Fibroblast of skin of scalp (primary cell): ENCODE data around the gene SLC26A11. TPM values are rescaled to one million over a fixed set of nuclear protein-coding genes. Genes with fewer than 3 reads are reported as not detected.

Experiments
- DNase-seq: peaks from one replicate; pipeline ENCODE4 v3.0.0-alpha.2; 2013
- polyA plus RNA-seq, 2 experiments: library from polyadenylated mRNA; unstranded; fragments of 120-200 nt; gene quantifications; one replicate each; pipeline ENCODE4 v1.2.1, GENCODE V29; 2013; ENCODE audit not compliant: insufficient read length in 2 of 2

Gene SLC26A11
- polyA plus RNA-seq (2013, experiment 1 of 2; ENCODE audit: insufficient read length) = 8.5 TPM
- 7.7 TPM for polyA plus RNA-seq (2013, experiment 2 of 2; ENCODE audit: insufficient read length)

- peak; percentile 62 for DNase-seq
Observed at GRCh38 chr17:80220054-80220735, at the start of gene SLC26A11, which contains the start of gene SGSH. TSS of gene SLC26A11 (plus strand) at chr17:80220427. CDS start at chr17:80221561, 1,134 bp downstream. TSS of gene SGSH (minus strand) at chr17:80220333. CDS start at chr17:80220313, 20 bp downstream.

- DNase-seq = no peak
Observed at GRCh38 chr17:80171681-80172080, 48.5 kb upstream of the SLC26A11 start.

GRCh38 chr17:80173126-80173525 lies 47.1 kb upstream of the SLC26A11 start:
- DNase-seq = no peak

GRCh38 chr17:80173916-80174315 lies 46.3 kb upstream of the SLC26A11 start:
- no peak for DNase-seq

- no peak for DNase-seq
Observed at GRCh38 chr17:80176757-80177156, 43.5 kb upstream of the SLC26A11 start.

GRCh38 chr17:80177986-80178595 lies 42.1 kb upstream of the SLC26A11 start:
- DNase-seq = no peak

- no peak for DNase-seq
Observed at GRCh38 chr17:80180192-80180591, 40.0 kb upstream of the SLC26A11 start.

GRCh38 chr17:80181431-80181830 lies 38.8 kb upstream of the SLC26A11 start:
- no peak for DNase-seq

- no peak for DNase-seq
Observed at GRCh38 chr17:80182118-80182844, 37.9 kb upstream of the SLC26A11 start.

- no peak for DNase-seq
Observed at GRCh38 chr17:80182845-80183223, 37.4 kb upstream of the SLC26A11 start.

GRCh38 chr17:80183581-80184422 lies 36.4 kb upstream of the SLC26A11 start:
- DNase-seq = no peak

- no peak for DNase-seq
Observed at GRCh38 chr17:80184423-80184714, 35.9 kb upstream of the SLC26A11 start.

- DNase-seq = no peak
Observed at GRCh38 chr17:80185968-80186367, 34.3 kb upstream of the SLC26A11 start.

GRCh38 chr17:80187090-80187489 lies 33.1 kb upstream of the SLC26A11 start:
- no peak for DNase-seq

GRCh38 chr17:80187515-80187941 lies 32.7 kb upstream of the SLC26A11 start:
- no peak for DNase-seq

- no peak for DNase-seq
Observed at GRCh38 chr17:80189611-80190010, 30.6 kb upstream of the SLC26A11 start.

- no peak for DNase-seq
Observed at GRCh38 chr17:80190716-80191115, 29.5 kb upstream of the SLC26A11 start.

- DNase-seq = no peak
Observed at GRCh38 chr17:80191192-80191591, 29.0 kb upstream of the SLC26A11 start.

- peak; percentile 14 for DNase-seq
Observed at GRCh38 chr17:80191865-80192661, 28.2 kb upstream of the SLC26A11 start.

- no peak for DNase-seq
Observed at GRCh38 chr17:80195141-80195540, 25.1 kb upstream of the SLC26A11 start.

GRCh38 chr17:80195671-80196529 lies 24.3 kb upstream of the SLC26A11 start:
- no peak for DNase-seq
